Stimulated activated CD8-positive, alpha-beta memory T cell treated with anti-CD3 and anti-CD28 coated beads, Interleukin-7, amount 100 ng/mL, for 24 hours (primary cell): ENCODE data around the gene SH3BGRL2.

Experiments
- DNase-seq: peaks from one replicate; pipeline ENCODE4 v3.0.0-alpha.2; 2020; ENCODE audit warnings: low read depth

SH3BGRL2 gene

GRCh38 chr6:79630883-79631692, at the start of gene SH3BGRL2:
Gene SH3BGRL2, plus strand, starts transcription at chr6:79631329. Its CDS starts 133 bp downstream, at chr6:79631462.
- DNase-seq: no peak

- no peak for DNase-seq
These were observed 46.8 kb upstream of the SH3BGRL2 start for GRCh38 chr6:79584332-79584731.

GRCh38 chr6:79586548-79586947, 44.6 kb upstream of the SH3BGRL2 start:
- no peak for DNase-seq

- no peak for DNase-seq
These were observed 41.4 kb upstream of the SH3BGRL2 start for GRCh38 chr6:79589701-79590100.

GRCh38 chr6:79597155-79597554, 34.0 kb upstream of the SH3BGRL2 start:
- no peak for DNase-seq

- no peak for DNase-seq
These were observed 33.1 kb upstream of the SH3BGRL2 start for GRCh38 chr6:79598012-79598411.

GRCh38 chr6:79599725-79600259, 31.3 kb upstream of the SH3BGRL2 start:
- no peak for DNase-seq

GRCh38 chr6:79600313-79600712, 30.8 kb upstream of the SH3BGRL2 start:
- no peak for DNase-seq

GRCh38 chr6:79600812-79601609, 30.1 kb upstream of the SH3BGRL2 start:
- no peak for DNase-seq

GRCh38 chr6:79602859-79603258, 28.3 kb upstream of the SH3BGRL2 start:
- DNase-seq: no peak

- DNase-seq: no peak
These were observed 26.5 kb upstream of the SH3BGRL2 start for GRCh38 chr6:79604583-79605037.

- DNase-seq: no peak
These were observed 26.1 kb upstream of the SH3BGRL2 start for GRCh38 chr6:79605061-79605460.

- DNase-seq: no peak
These were observed 25.0 kb upstream of the SH3BGRL2 start for GRCh38 chr6:79605968-79606764.

GRCh38 chr6:79607000-79607399, 24.1 kb upstream of the SH3BGRL2 start:
- no peak for DNase-seq

- no peak for DNase-seq
These were observed 22.6 kb upstream of the SH3BGRL2 start for GRCh38 chr6:79608334-79609224.

- no peak for DNase-seq
These were observed 21.9 kb upstream of the SH3BGRL2 start for GRCh38 chr6:79609225-79609595.

- no peak for DNase-seq
These were observed 20.7 kb upstream of the SH3BGRL2 start for GRCh38 chr6:79610306-79611009.

GRCh38 chr6:79612457-79612856, 18.7 kb upstream of the SH3BGRL2 start:
- DNase-seq: no peak

GRCh38 chr6:79612918-79613317, 18.2 kb upstream of the SH3BGRL2 start:
- DNase-seq: no peak

- no peak for DNase-seq
These were observed 17.2 kb upstream of the SH3BGRL2 start for GRCh38 chr6:79613912-79614311.
